HG03432 (cell line): ENCODE results near the gene ST7.
"Not testable (repeated sequence)": the region's sequence is repeated elsewhere in the genome, so short reads cannot be mapped to it uniquely, and the experiment has no call there.

Source experiments
- ATAC-seq: cut with Tn5 transposase; IDR thresholded peaks from one replicate; pipeline ENCODE4 v1.9.1; 2021; ENCODE audit warnings: mild to moderate bottlenecking, moderate library complexity; ENCODE audit not compliant: unreplicated experiment

ST7 gene

DNA sequence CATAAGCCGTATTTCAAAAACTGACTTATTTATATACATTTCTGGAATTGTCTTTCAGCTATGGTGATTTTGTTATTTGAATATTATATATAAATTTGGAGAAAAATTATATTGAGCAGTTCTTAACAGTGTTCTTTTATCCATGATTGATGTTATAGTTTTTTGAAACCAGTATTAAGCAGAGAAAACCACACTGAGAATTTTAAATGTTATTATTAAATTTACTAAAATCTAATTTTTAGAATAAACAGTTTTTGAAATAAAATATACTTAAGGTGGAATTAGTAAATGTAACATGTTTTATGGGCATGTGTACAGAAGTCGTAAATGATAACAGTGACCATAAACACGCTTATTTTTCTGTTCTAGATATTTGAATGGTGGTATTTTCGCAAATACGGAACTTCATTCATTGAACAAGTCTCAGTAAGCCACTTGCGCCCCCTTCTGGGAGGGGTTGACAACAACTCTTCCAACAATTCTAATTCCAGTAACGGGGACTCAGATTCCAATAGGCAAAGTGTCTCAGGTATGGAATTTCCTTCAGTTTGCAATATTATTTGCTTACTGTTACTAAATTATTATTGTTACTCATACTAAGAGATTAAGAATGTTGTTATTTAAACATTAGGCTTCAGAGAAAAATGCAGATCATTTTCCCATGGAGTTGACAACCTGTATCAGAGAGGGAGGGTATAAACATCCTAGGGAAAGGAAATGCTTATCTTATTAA, 166.1 kb downstream of the ST7 start:
- ATAC-seq, result no peak

- not testable (repeated sequence) for ATAC-seq
Observed at GRCh38 chr7:117120321-117120720, 167.0 kb downstream of the ST7 start.

DNA sequence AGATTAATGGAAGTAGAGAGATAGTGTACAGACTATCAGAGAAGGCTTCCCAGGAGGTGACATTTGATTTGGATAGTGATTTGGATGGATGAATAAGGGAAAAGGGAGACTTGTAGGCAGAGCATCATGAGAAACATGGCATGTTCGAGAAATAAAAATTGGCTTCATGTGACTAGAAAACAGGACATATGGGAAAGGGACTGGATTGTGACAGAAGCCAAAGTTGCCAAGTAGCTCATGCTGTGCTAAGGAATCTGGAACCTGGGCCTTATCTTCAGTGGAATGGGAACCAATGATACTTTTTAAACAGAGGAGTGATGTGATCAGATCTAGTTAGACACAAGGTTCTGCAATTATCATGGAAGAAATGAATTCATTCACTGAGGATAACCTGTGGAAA, 168.7 kb downstream of the ST7 start:
- not testable (repeated sequence) for ATAC-seq

DNA sequence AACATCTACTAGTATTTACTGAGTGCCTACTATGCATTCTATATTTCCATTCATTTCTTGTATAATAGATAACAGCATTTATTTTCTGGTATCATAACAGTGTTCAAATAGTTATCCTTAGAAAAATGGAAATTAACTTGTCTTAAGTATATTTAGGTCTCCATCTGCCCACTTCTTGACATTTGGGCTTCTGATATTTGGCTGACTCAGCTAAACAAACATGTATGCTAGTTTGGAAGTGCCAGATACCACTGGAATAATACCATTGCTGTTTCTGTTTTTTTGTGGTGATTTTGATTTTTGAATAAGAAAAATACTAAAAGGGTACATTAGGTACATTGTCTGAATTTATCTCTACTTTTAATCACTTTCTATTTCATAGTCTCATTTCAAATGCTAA, 169.2 kb downstream of the ST7 start:
- ATAC-seq, result no peak

- no peak for ATAC-seq
Observed at GRCh38 chr7:117123311-117123926, 170.1 kb downstream of the ST7 start.

- peak; percentile 87 for ATAC-seq
Observed at GRCh38 chr7:117124591-117125220, 171.4 kb downstream of the ST7 start.

- no peak for ATAC-seq
Observed at GRCh38 chr7:117126676-117127075, 173.4 kb downstream of the ST7 start.

GRCh38 chr7:117127585-117128168, 174.4 kb downstream of the ST7 start:
- ATAC-seq, result peak; percentile 59

GRCh38 chr7:117129521-117129955, 176.2 kb downstream of the ST7 start:
- ATAC-seq, result no peak

DNA sequence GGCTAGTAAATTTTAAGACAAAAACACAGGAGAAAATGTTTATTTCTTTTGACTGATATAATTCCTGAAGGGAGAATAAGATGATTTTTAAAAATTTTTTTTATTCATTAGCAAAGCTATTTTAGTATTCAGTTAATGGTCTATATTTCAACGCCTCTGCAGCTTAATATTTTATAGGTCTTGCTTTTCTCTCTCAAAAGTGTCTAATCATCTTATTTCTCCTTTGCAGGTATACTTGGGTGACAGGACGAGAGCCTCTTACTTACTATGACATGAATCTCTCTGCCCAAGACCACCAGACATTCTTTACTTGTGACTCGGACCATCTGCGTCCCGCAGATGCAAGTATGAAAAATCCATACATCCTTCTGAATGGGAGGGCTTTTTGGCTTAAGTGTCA, 177.0 kb downstream of the ST7 start:
- ATAC-seq, result no peak

- no peak for ATAC-seq
Observed at GRCh38 chr7:117132321-117133120, 179.2 kb downstream of the ST7 start.

DNA sequence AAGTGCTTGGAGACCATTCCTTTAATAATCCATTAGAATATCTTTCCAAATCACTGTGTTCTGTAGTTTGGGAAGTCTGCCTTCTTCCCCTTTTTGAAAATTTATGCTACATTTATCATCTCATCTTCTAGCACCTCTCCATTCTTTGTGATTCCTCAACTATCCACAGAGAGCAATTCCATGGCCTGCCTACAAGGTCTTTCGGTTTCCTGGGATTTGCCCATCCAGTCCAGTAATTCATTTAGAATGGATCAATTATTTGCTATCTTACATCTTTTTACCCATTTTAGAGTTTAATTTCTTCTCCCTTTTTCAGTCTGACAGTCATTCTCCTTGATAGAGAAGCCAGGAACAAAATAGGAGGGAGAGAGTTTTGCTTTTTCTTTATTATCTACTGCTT, 179.8 kb downstream of the ST7 start:
- ATAC-seq, result no peak

- ATAC-seq, result no peak
Observed at GRCh38 chr7:117134411-117134810, 181.1 kb downstream of the ST7 start.

GRCh38 chr7:117134889-117135552, 181.7 kb downstream of the ST7 start:
- ATAC-seq, result no peak

GRCh38 chr7:117135553-117135891, 182.2 kb downstream of the ST7 start:
- no peak for ATAC-seq

DNA sequence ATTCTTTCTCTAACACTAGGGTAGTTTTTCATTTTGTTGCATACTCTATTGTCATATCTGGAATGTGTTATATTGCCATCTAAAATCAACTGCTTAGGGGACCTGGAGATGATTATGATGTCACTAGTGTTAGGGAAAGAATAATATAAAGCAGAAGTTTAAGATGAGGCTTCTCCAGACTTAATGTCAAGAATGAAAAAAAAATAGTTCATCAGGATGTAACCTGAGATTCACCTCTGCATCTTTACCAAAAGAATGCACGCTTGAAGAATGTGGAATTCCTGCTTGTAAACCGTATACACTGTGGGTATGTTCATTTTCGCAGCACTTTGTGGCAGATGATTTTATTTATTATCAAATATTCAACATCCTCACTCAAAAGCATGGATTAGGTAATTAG, 184.6 kb downstream of the ST7 start:
- no peak for ATAC-seq

DNA sequence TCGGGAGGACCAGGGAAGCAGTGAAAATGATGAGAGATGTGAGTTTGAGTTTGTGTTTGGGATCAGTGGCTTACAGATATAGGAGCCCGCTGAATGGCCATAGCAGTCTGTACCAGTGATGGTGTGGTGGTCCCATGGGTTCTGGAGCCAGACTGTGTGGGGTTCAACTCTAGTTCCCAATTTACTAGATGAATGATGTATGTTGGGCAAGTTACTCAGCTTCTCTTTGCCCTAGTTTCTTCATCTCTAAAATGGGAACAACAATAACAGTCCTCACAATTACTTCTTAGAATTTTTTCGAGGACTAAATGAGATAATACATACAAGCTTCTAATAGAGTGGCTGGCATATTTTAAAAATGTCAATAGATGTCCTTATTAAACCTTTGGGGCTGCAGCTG, 185.2 kb downstream of the ST7 start:
- ATAC-seq, result no peak

GRCh38 chr7:117138981-117139380, 185.7 kb downstream of the ST7 start:
- ATAC-seq, result no peak

DNA sequence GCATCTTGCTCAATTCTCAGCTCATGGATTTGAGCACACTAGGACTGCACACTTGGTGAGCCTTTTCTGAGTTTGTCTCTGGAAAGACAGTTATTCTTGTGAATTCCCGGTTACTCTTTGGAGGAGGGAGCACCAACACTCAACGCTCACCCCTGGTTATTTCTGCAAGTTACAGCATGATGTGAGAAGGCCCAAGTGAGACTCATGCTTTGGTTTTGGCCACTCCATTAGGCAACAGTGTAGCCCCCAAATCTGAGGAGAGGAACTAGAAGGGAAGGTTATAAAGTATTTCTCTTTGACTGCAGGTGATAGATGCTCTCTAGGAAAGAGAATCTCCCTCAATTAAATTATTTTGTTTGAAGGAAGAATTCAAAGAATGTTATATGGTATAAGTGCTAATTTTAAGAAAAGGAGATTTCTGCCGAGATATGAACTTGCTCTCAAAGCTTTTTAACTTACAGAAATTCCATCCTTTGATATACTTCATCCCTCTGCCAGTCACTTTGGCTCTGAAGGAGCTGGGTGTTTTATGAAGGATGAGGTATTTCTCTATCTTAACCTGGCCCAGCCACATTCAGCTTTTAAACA, 186.2 kb downstream of the ST7 start:
- ATAC-seq, result no peak

- ATAC-seq, result no peak
Observed at GRCh38 chr7:117140921-117141320, 187.6 kb downstream of the ST7 start.
